OCI-LY1 (cell line): Measurements from ENCODE around the gene HAUS3.

Experiments used
- H2AFZ ChIP-seq: fragments of 200-600 bp; sonication (generic), shearing (Covaris generic); 2 replicates; pipeline ENCODE4 v1.6.0; 2014; ENCODE audit warnings: antibody characterized with exemption, mild to moderate bottlenecking, low read length
- H3F3A ChIP-seq: fragments of 200-600 bp; sonication (generic), shearing (Covaris generic); 2 replicates; pipeline ENCODE4 v1.6.0; 2014; ENCODE audit warnings: mild to moderate bottlenecking, antibody characterized with exemption, low read length, moderate library complexity; ENCODE audit not compliant: insufficient read depth
- H3K27ac ChIP-seq: fragments of 200-600 bp; sonication (generic); 2 replicates; pipeline ENCODE4 v1.5.1; 2014; ENCODE audit warnings: low read length, mixed run types, mild to moderate bottlenecking, low read depth; ENCODE audit not compliant: poor library complexity, severe bottlenecking
- H3K27me3 ChIP-seq: fragments of 200-600 bp; sonication (generic); 2 replicates; pipeline ENCODE4 v1.6.0; 2014; ENCODE audit warnings: antibody characterized with exemption, mild to moderate bottlenecking, low read length, moderate library complexity; ENCODE audit not compliant: insufficient read depth
- H3K36me3 ChIP-seq: fragments of 200-600 bp; sonication (generic); 2 replicates; pipeline ENCODE4 v1.6.1; 2014; ENCODE audit warnings: mild to moderate bottlenecking, antibody characterized with exemption, low read length, moderate library complexity, mixed read lengths; ENCODE audit not compliant: insufficient read depth
- H3K4me1 ChIP-seq: fragments of 200-600 bp; sonication (generic); 2 replicates; pipeline ENCODE4 v1.5.1; 2014; ENCODE audit warnings: mild to moderate bottlenecking, low read length, moderate library complexity; ENCODE audit not compliant: insufficient read depth, severe bottlenecking
- H3K4me2 ChIP-seq: fragments of 200-600 bp; sonication (generic), shearing (Covaris generic); 2 replicates; pipeline ENCODE4 v1.6.1; 2014; ENCODE audit warnings: low read length
- H3K4me3 ChIP-seq: fragments of 200-600 bp; sonication (generic); 2 replicates; pipeline ENCODE4 v1.5.1; 2014; ENCODE audit warnings: low read length, low read depth, mild to moderate bottlenecking, mixed read lengths; ENCODE audit not compliant: poor library complexity, severe bottlenecking
- H3K79me2 ChIP-seq: fragments of 200-600 bp; shearing (Covaris generic); 2 replicates; pipeline ENCODE4 v1.6.1; 2016; ENCODE audit warnings: mixed run types, low read length, mixed read lengths; ENCODE audit not compliant: insufficient read depth
- H3K9ac ChIP-seq: fragments of 200-600 bp; sonication (generic), shearing (Covaris generic); 2 replicates; pipeline ENCODE4 v1.6.1; 2014; ENCODE audit warnings: mild to moderate bottlenecking, low read length, mixed read lengths
- H3K9me2 ChIP-seq: fragments of 200-600 bp; sonication (generic), shearing (Covaris generic); 2 replicates; pipeline ENCODE4 v1.6.1; 2014; ENCODE audit warnings: low read depth, mild to moderate bottlenecking, low read length, mixed read lengths
- H3K9me3 ChIP-seq: fragments of 200-600 bp; shearing (Covaris generic); 2 replicates; pipeline ENCODE4 v1.6.1; 2014; ENCODE audit warnings: low read length, mixed read lengths
- H4K20me1 ChIP-seq: fragments of 200-600 bp; sonication (generic), shearing (Covaris generic); 2 replicates; pipeline ENCODE4 v1.6.0; 2016; ENCODE audit warnings: mild to moderate bottlenecking, low read length; ENCODE audit not compliant: insufficient read depth
- EZH2 ChIP-seq: fragments of 200-600 bp; sonication (generic), shearing (Covaris generic); IDR thresholded peaks from 2 replicates; pipeline ENCODE4 v1.8.0; 2017; ENCODE audit warnings: borderline replicate concordance, mixed run types, mild to moderate bottlenecking, antibody characterized with exemption, low read length, moderate library complexity, mixed read lengths
- TF ChIP-seq, protein P1 (sequence below): fragments of 200-600 bp; sonication (generic), shearing (Covaris generic); IDR thresholded peaks from 2 replicates; pipeline ENCODE4 v1.5.1; 2017; ENCODE audit warnings: mild to moderate bottlenecking, antibody characterized with exemption, low read length, moderate library complexity, mixed read lengths

HAUS3 gene, protein sequence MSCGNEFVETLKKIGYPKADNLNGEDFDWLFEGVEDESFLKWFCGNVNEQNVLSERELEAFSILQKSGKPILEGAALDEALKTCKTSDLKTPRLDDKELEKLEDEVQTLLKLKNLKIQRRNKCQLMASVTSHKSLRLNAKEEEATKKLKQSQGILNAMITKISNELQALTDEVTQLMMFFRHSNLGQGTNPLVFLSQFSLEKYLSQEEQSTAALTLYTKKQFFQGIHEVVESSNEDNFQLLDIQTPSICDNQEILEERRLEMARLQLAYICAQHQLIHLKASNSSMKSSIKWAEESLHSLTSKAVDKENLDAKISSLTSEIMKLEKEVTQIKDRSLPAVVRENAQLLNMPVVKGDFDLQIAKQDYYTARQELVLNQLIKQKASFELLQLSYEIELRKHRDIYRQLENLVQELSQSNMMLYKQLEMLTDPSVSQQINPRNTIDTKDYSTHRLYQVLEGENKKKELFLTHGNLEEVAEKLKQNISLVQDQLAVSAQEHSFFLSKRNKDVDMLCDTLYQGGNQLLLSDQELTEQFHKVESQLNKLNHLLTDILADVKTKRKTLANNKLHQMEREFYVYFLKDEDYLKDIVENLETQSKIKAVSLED

DNA sequence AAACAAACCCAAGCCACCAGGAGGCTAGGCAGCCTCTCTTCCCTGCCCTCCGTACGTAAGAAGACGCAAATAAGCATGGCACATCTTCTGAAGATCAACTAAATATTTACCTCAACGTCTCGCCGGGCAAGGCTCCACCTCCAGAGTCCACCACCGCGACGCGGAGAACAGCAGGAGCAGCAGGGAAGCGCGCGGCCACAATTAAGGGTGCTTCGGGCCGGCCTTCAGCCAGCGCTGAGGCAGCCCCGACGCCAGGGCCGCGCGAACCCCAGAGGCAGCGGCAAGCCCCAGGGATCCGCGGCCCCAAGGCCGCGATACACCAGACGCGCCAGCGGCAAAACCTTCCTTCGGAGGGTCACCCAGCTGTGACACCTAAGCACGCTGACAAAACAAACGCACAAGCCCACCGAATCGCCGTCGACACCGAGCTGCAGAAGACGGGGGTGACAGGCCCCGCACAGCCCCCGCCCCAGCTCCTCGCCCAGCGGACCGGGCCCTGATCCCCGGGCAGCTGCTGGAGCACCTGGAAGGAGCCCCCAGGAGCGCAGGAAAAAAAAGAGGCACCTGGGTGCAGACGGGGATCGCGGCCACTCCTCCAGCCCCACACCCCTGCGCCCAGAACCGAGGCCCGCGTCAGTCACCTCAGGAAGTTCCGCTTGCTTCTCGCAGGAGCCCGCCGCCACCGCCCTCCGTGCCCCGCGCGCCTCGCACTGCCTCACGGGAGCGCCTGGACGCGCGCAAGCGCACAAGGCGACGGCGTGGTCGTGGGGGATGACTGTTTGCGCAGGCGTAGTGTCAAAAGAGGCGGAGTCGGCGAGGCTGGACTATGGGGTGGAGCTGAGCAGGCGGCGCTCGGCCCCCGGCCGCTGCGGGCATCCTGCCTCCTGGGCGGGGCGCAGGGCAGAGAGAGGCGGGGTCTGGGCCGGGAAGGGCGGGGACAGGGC is at the start of gene HAUS3, which contains the start of gene POLN:
HAUS3 (minus strand) TSS at position 712 of the 944 bp plus-strand sequence. CDS start 1,175 bp downstream, outside the sequence.
POLN (minus strand) TSS at position 712 of the 944 bp plus-strand sequence. CDS start 12,890 bp downstream, outside the sequence.
- no peaks in the 10 kb centered on the region for H3K9me2 ChIP-seq
- peaks cover 32% of the 10 kb centered on the region for H3K79me2 ChIP-seq
- no peaks in the 10 kb centered on the region for H3F3A ChIP-seq
- no peaks in the 10 kb centered on the region for H3K27me3 ChIP-seq
- TF ChIP-seq, protein P1, sequence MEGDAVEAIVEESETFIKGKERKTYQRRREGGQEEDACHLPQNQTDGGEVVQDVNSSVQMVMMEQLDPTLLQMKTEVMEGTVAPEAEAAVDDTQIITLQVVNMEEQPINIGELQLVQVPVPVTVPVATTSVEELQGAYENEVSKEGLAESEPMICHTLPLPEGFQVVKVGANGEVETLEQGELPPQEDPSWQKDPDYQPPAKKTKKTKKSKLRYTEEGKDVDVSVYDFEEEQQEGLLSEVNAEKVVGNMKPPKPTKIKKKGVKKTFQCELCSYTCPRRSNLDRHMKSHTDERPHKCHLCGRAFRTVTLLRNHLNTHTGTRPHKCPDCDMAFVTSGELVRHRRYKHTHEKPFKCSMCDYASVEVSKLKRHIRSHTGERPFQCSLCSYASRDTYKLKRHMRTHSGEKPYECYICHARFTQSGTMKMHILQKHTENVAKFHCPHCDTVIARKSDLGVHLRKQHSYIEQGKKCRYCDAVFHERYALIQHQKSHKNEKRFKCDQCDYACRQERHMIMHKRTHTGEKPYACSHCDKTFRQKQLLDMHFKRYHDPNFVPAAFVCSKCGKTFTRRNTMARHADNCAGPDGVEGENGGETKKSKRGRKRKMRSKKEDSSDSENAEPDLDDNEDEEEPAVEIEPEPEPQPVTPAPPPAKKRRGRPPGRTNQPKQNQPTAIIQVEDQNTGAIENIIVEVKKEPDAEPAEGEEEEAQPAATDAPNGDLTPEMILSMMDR, result no peak
- TF ChIP-seq EZH2, result no peak
- H3K9ac ChIP-seq, result peak within 1 kb of the TSS; percentile 79
- H2AFZ ChIP-seq, result no peak within 1 kb of the TSS
- peak within 1 kb of the TSS; percentile 35 for H3K27ac ChIP-seq
- H3K9me3 ChIP-seq, result no peaks in the 10 kb centered on the region
- H3K4me1 ChIP-seq, result peaks cover 38% of the 10 kb centered on the region
- no peaks in the 10 kb centered on the region for H4K20me1 ChIP-seq
- peaks cover 19% of the 10 kb centered on the region; the same call in 1 of the 2 replicates for H3K36me3 ChIP-seq
- peak within 1 kb of the TSS; percentile 92 for H3K4me2 ChIP-seq
- peak within 1 kb of the TSS; percentile 87 for H3K4me3 ChIP-seq

DNA sequence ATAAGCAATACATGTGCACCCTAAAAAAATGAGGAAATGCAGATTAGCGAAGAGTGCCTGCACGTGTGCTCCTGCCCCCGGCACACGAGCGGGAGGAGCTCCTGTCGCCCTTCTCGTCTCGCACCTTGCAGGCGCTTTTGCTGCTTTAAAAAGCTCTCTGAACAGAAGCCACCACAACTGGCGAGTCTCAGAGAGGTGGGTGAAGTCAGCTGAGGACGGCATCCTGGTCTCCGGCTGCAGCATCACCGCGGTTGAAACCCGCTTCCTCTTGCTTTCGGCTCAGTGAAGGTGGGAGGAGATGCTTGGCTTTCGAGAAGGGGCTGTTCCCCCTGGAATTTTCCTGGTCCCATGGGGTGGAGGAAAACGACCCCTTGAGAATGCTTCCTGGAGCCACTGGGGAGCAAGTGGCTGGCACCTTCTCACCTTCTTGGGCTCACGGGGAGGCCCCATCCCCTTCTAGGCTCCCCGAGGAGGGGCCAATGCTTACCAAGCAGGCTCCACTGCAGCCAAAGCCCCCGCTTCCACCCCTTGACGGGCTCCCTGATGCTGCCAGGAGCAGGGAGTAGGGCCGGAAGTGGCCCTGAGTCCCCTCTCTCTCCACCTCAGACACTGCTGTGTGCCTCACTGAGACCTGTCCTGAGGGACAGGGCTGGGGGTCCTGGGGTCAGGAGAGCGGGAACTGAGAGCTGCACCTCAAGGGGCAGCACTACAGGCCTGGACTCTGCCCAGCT is 49.2 kb upstream of the HAUS3 start:
- Histone ChIP-seq H3K9ac (no peak overlapping the region), H3K36me3 (no peaks in the 10 kb centered on the region; the same call in 1 of the 2 replicates), H3K9me3 (no peaks in the 10 kb centered on the region), H2AFZ (no peak overlapping the region), H3K79me2 (no peaks in the 10 kb centered on the region), H3K4me2 (no peak overlapping the region; the same call in 1 of the 2 replicates), H3F3A (no peaks in the 10 kb centered on the region), H3K27ac (peak overlapping the region; percentile 6), H3K9me2 (no peaks in the 10 kb centered on the region), H3K4me1 (peaks cover 19% of the 10 kb centered on the region), H3K27me3 (no peaks in the 10 kb centered on the region), H4K20me1 (no peaks in the 10 kb centered on the region), H3K4me3 (no peak overlapping the region)
- TF ChIP-seq, protein P1, result no peak
- TF ChIP-seq EZH2, result no peak
